LNCaP clone FGC (cell line): Measurements from ENCODE around the gene KCTD11.
"Not testable (repeated sequence)": the region's sequence is repeated elsewhere in the genome, so short reads cannot be mapped to it uniquely, and the experiment has no call there.

ENCODE experiments used
- DNase-seq: peaks from one replicate; pipeline ENCODE4 v3.0.0-alpha.2; 2011; ENCODE audit warnings: low read depth
- H3K4me3 ChIP-seq: 2 replicates; pipeline ENCODE4 v1.5.1; 2011; ENCODE audit warnings: mild to moderate bottlenecking, low read depth, low read length, control low read depth
- CTCF ChIP-seq: IDR thresholded peaks from 2 replicates; pipeline ENCODE4 v1.5.1; 2012; ENCODE audit warnings: mild to moderate bottlenecking; ENCODE audit not compliant: control insufficient read depth, insufficient read depth; ENCODE audit errors: extremely low read depth

Gene KCTD11

GRCh38 chr17:7355573-7355972 is 3.6 kb downstream of the KCTD11 start:
- no peak for TF ChIP-seq CTCF
- no peak overlapping the region for H3K4me3 ChIP-seq
- no peak for DNase-seq

GRCh38 chr17:7356072-7356549 is 4.1 kb downstream of the KCTD11 start:
- no peak overlapping the region for H3K4me3 ChIP-seq
- DNase-seq, result peak; percentile 27
- TF ChIP-seq CTCF, result peak; percentile 86

GRCh38 chr17:7356756-7357155 is 4.8 kb downstream of the KCTD11 start:
- no peak overlapping the region for H3K4me3 ChIP-seq
- DNase-seq, result no peak
- TF ChIP-seq CTCF, result no peak

GRCh38 chr17:7357381-7357780 is 5.4 kb downstream of the KCTD11 start:
- H3K4me3 ChIP-seq, result no peak overlapping the region
- no peak for TF ChIP-seq CTCF
- no peak for DNase-seq

- no peak overlapping the region for H3K4me3 ChIP-seq
- no peak for TF ChIP-seq CTCF
- DNase-seq, result no peak
These were observed 9.9 kb downstream of the KCTD11 start for GRCh38 chr17:7361906-7362305.

- no peak for TF ChIP-seq CTCF
- DNase-seq, result no peak
- no peak overlapping the region for H3K4me3 ChIP-seq
These were observed 11.3 kb downstream of the KCTD11 start for GRCh38 chr17:7363311-7363710.

GRCh38 chr17:7365963-7366362 is 14.0 kb downstream of the KCTD11 start:
- H3K4me3 ChIP-seq, DNase-seq: not testable (repeated sequence)
